Measurements from ENCODE around the gene SERPING1. TPM values are rescaled to one million over a fixed set of nuclear protein-coding genes. Genes with fewer than 3 reads are reported as not detected.

Gene SERPING1
- total RNA-seq, 4 donors from 2014 or later, result 107 to 343 (median 196) TPM

GRCh38 chr11:57624864-57625263 lies 27.4 kb downstream of the SERPING1 start:
- WGBS, 2 donors, result 90 to 91% methylated on average over 2 of the region's 2 CpGs

DNA sequence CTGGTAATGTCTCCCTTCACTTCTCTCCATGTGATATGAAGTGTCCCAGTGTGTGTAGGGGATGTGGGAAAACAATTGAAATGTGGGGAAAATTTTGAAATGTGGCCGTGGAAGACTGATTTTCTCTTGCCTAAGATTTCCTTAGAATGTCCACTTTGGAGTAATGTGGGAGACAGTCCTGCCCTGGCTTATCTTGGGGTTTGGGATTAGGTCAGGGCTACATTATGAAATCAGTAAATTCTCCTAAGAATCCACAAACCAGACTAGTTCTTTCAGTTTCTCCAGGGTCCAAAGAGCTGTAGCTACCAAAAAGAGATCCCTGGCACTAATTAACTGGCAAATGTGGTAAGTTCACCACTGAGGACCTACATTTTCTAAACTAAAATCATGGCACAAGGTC lies 29.4 kb downstream of the SERPING1 start:
- DNase-seq, result no peak
- no peaks in the 10 kb centered on the region for H3K4me1 ChIP-seq
- no peak for TF ChIP-seq CTCF (IDR thresholded peaks at IDR 0.05)
- no peak for TF ChIP-seq POLR2A (IDR thresholded peaks at IDR 0.05)
- H3K4me3 ChIP-seq (replicated peaks in 1 of 3), result no peak overlapping the region
- H3K9me3 ChIP-seq, result no peaks in the 10 kb centered on the region
- intact Hi-C loops (cut with DNase I), result no loop called here
- H3K36me3 ChIP-seq, result no peaks in the 10 kb centered on the region
- H3K27me3 ChIP-seq, result no peaks in the 10 kb centered on the region
- 88 to 90% methylated on average over 1 of the region's 1 CpG for WGBS, 2 donors
- H3K27ac ChIP-seq, result no peak overlapping the region

More at GRCh38 chr11:57624864-57625263, 27.4 kb downstream of the SERPING1 start:
- Histone ChIP-seq H3K9me3 (no peaks in the 10 kb centered on the region), H3K27ac (no peak overlapping the region), H3K36me3 (no peaks in the 10 kb centered on the region), H3K27me3 (no peaks in the 10 kb centered on the region), H3K4me3 (replicated peaks in 1 of 3) (no peak overlapping the region), H3K4me1 (no peaks in the 10 kb centered on the region)
- intact Hi-C loops (cut with DNase I), result no loop called here
- TF ChIP-seq CTCF (IDR thresholded peaks at IDR 0.05) (no peak), POLR2A (IDR thresholded peaks at IDR 0.05) (no peak)
- no peak for DNase-seq

DNA sequence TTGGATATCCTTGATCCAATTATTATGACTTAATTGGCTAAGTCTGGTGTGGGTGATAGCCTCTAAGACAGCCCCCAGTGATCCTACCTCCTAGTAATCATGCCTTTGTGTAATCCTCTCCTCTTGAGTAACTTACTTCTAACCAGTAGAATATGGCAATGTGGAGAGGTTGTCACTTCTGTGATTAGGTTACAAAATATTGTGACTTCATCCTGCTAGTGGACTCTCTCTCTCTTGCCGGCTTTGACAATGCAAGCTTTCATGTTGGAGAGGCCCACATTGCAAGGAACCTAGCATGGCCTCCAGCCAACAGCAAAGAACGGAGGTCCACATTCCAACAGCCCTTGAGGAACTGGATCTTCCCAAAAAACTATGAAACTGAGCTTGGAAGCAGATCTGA lies 32.7 kb downstream of the SERPING1 start:
- DNase-seq, result no peak
- Histone ChIP-seq H3K9me3 (no peaks in the 10 kb centered on the region), H3K4me1 (no peaks in the 10 kb centered on the region), H3K4me3 (replicated peaks in 1 of 3) (no peak overlapping the region), H3K27me3 (no peaks in the 10 kb centered on the region), H3K27ac (no peak overlapping the region), H3K36me3 (no peaks in the 10 kb centered on the region)
- TF ChIP-seq POLR2A (IDR thresholded peaks at IDR 0.05), result no peak
- 22 to 28% methylated on average over 2 of the region's 2 CpGs for WGBS, 2 donors
- intact Hi-C loops (cut with DNase I), result no loop called here

DNA sequence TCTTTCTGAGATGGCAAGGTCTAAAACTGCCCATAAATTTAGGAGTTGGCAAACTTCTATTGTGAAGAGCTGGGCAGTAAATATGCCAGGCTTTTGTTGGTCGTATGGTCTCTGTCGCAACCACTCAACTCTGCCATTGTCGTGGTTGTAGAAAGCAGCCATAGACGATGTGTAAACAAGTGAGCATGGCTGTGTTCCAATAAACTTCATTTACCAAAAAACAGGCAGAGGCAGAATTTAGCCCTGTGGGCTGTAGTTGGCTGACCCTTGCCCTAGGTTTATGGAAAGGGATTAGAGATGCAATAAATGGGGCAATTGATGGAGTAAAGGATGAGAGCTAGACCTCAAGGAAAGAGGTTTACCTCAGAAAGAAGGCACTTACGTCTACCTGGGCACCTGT lies 34.6 kb downstream of the SERPING1 start:
- no peak for TF ChIP-seq CTCF (IDR thresholded peaks at IDR 0.05)
- TF ChIP-seq POLR2A (IDR thresholded peaks at IDR 0.05), result no peak
- Histone ChIP-seq H3K36me3 (no peaks in the 10 kb centered on the region), H3K4me1 (no peaks in the 10 kb centered on the region), H3K27me3 (no peaks in the 10 kb centered on the region), H3K4me3 (replicated peaks in 1 of 3) (no peak overlapping the region), H3K27ac (no peak overlapping the region), H3K9me3 (no peaks in the 10 kb centered on the region)
- intact Hi-C loops (cut with DNase I), result no loop called here
- 66 to 79% methylated on average over 5 of the region's 5 CpGs for WGBS, 2 donors
- DNase-seq, result no peak

GRCh38 chr11:57633394-57634070 lies 36.0 kb downstream of the SERPING1 start:
- Histone ChIP-seq H3K27ac (no peak overlapping the region), H3K4me1 (peaks cover 4 to 6% of the 10 kb centered on the region in 2 donors), H3K27me3 (no peaks in the 10 kb centered on the region), H3K4me3 (replicated peaks in 1 of 3) (no peak overlapping the region), H3K9me3 (no peaks in the 10 kb centered on the region), H3K36me3 (no peaks in the 10 kb centered on the region)
- no peak for DNase-seq
- 69 to 76% methylated on average over 6 of the region's 6 CpGs for WGBS, 2 donors
- intact Hi-C loops (cut with DNase I), result no loop called here
- TF ChIP-seq CTCF (IDR thresholded peaks at IDR 0.05) (no peak), POLR2A (IDR thresholded peaks at IDR 0.05) (no peak)

Data from thyroid gland (tissue), 4 donors.